GM18499 (cell line): ENCODE data around the gene TCEAL4.
"Not testable (repeated sequence)": the region's sequence is repeated elsewhere in the genome, so short reads cannot be mapped to it uniquely, and the experiment has no call there.

Source experiments
- ATAC-seq: cut with Tn5 transposase; IDR thresholded peaks from one replicate; pipeline ENCODE4 v1.9.1; 2021; ENCODE audit warnings: moderate number of reproducible peaks; ENCODE audit not compliant: insufficient read depth, unreplicated experiment

The TCEAL4 gene

DNA sequence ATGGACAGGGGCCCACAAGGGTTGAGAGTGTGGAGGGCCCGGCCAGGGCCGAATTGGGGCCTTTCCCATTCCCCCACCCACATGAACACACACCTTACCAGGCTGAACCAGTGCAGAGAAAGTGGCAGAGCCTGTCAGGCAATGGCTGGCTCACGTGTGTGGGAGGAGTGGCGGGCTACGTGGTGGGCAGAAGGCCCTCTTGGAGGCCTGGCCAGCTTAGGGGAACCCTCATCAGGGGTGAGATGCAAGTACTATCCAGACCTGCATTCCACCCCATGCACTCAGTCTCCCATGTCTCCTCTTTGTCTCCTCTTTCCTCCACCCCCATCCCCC lies 965 bp downstream of the TCEAL4 start:
- ATAC-seq, result no peak

DNA sequence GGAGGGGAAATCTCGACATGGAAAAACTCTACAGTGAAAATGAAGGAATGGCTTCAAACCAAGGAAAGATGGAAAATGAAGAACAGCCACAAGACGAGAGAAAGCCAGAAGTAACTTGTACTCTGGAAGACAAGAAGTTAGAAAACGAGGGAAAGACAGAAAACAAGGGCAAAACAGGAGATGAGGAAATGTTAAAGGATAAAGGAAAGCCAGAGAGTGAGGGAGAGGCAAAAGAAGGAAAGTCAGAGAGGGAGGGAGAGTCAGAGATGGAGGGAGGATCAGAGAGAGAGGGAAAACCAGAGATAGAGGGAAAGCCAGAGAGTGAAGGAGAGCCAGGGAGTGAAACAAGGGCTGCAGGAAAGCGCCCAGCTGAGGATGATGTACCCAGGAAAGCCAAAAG lies 1.3 kb downstream of the TCEAL4 start:
- ATAC-seq, result no peak

DNA sequence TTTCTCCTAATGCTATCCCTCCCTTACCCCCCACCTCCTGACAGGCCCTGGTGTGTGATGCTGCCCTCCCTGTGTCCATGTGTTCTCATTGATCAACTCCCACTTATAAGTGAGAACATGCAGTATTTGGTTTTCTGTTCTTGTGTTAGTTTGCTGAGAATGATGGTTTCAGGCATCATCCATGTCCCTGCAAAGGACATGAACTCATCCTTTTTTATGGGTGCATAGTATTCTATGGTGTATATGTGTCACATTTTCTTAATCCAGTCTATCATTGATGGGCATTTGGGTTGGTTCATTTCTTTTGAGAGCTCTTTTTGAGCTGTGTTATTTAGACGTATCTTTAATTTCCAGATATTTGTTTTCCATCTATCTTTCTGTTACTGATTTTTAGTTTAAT lies 7.0 kb downstream of the TCEAL4 start:
- ATAC-seq, result not testable (repeated sequence)

DNA sequence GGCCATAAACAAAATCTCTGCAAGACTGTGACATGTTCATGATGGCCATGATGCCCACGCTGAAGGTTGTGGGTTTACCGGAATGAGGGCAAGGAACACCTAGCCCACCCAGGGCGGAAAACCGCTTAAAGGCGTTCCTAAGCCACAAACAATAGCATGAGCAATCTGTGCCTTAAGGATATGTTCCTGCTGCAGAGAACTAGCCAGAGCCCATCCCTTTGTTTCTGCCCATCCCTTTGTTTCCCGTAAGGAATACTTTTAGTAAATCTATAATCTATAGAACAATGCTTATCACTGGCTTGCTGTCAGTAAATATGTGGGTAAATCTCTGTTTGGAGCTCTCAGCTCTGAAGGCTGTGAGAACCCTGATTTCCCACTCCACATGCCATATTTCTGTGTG lies 9.9 kb downstream of the TCEAL4 start:
- not testable (repeated sequence) for ATAC-seq

DNA sequence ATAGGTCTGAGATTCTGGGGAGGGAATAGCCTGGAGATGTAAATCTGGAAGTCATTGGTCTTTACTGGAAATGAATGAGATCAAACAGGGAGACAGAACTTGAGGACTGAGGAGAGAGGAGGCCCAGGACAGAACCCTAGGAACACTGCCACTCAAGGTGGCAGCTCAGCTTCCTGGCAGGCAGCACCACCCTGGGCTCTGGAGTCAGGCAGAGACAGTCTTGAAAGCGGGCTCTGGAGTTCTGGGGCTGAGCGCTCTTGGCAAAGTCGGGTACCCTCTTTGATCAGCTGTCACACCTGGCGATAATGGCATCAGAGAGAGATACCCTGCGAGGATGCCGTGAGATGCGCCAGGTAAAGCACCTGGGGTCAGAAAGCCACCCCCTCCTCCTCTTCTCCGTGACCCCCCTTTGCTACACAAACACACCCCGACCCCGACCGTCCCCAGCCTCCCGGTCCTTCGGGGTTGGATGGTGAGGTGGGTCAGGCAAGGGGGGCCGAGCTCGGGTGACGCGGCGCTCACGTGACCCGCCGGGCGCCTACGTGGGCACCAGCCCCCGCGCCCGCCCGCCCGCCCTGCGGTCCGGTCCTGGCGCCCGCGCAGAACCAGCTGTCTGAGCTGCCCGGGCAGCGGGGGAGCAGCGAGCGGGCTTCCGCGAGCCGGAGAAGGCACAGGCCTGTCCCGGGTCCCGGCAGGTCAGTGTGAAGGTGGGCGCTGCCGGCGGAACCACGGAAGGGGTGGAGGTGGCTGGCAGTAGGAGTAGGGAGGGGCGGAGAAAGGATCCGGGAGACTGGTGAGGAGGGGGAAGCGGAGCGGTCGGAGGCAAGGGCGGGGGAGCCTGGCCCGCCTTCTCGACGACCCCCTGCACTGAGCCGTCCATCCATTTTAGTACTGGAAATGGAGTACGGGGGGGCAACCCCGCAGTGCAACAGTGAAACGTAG lies 22.3 kb downstream of the TCEAL4 start, which contains the start of gene TCEAL3:
TSS of gene TCEAL3 (plus strand) at position 600 of the 942 bp plus-strand sequence. CDS start 1,102 bp downstream, outside the sequence.
- ATAC-seq, result no peak

DNA sequence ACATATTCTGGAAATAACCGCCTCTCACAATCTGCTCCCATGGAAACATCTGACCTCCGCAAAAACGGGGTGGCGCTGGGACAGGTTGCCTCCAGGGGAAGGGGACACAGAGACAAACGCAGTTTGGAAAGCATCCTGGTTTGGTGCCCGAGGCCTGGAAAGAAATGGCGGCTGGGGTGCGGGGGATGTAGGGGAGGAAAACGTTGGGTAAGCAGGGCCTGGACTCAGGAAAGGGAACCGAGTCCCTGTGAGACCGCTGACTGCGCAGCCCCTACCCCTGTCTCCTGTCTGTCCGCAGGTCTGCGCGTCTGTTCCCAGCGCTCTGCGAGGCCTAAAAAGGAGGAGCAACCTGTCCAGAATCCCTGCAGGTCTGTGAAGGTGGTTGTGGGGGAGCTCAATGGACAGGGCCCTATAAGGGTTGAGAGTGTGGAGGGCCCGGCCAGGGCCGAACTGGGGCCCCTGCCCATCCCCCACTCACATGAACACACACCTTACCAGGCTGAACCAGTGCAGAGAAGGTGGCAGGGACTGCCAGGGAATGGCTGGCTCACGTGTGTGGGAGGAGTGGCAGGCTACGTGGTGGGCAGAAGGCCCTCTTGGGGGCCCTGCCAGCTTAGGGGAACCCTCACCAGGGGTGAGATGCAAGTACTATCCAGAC lies 23.1 kb downstream of the TCEAL4 start:
- ATAC-seq, result no peak

DNA sequence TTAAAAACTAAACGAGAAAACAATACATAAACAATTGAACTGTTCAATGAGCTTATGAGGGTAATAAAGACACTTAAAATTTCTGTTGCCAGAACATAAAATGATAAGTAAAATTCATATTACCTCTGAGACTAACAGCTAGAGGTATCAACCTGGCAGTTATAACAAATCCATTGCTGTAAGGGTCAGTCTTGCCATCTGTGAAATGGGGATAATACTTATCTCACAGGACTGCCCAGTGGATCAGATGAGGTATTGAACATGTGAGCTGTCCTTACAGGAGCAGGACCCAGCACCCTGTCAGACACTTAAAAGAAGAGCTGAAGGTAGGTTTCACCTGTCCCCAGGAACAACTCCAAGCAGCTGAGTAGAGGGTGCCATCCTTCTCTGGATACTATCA lies 25.0 kb downstream of the TCEAL4 start:
- no peak for ATAC-seq

DNA sequence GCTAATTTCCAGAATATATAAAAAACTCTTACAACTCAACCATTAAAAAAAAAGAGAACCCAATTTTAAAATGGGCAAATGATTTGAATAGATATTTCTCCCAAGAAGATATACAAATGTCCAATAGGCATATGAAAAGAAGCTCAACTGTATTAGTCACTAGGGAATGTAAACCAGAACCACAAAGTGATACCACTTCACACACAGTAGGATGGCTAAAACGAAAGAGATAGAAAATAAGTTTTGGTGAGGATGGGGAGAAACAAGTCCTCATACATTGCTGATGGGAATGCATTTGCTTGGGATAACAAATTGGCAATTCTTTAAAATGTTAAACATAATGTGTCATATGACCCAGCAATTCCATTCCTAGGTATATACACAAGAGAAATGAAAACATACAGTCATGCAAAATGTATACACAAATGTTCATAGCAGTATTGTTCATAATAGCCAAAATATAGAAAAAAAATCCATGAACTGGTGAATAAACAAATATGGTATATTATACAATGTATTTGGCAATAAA lies 28.1 kb downstream of the TCEAL4 start:
- no peak for ATAC-seq

DNA sequence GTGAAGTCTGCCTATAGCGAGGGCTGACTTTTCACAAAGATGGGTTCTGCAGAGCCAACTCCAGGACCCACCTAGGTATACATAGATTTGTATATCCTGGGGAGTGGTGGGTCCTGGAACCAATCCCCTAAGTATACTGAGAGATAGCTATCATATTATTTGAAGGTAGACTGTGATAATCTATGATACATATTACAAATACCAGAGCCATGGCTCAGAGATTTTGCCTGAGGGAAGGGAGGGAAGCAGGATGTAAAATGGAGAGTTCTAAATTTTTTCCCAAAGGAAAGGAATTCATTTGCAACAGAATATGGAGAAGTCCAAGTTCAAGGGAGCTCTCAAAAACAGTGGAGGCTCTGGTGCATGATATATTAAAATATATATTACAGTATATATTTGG lies 29.7 kb downstream of the TCEAL4 start:
- no peak for ATAC-seq

DNA sequence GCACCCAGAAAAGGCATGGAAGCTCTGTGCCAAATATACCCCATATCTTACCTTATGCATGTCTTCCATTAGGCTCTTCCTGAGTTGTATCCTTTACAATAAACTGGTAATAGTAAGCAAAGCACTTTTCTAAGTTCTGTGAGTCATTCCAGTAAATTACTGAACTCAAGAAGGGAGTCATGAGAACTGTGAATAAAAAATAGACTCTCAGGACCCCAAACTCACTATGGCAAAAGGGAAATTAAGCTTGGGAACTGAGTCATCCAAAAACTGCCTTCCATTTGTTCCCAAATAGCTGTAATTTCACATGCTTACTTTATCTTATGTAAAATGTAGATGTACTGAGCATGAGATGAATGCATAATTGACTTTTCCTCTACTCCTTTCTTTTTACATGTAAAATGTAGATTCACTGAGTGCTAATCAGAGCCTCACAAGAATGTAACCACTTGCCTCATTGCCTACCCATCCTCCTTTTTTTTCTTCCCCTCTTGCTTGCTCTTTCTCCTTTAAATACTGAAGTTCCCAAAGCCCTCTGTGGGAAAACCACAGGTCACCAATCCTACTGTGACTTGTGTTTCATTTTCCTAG lies 30.6 kb downstream of the TCEAL4 start:
- no peak for ATAC-seq

DNA sequence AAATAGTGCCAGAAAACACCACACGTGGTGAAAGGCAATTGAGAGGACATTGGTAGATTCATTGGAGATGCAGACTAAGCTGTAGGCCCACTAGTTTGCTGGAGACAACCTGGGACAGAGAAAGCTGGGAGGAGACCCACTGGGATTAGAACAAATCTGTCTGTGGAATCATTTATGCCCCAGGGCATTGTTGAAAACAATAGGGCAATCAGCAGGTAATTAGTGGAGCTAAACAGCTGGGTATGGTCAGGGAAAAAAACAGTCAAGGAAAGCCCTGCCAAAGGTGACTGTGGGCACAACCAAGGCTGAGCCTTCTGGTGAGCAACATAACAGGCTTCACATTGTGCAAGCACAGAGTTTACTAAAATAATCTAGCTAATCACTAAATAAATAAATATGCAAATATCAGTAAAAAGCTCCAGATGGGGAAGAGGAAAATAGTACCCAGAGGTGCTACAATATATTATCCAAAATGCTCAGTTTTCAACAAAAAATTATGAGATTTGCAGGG lies 31.4 kb downstream of the TCEAL4 start:
- no peak for ATAC-seq

DNA sequence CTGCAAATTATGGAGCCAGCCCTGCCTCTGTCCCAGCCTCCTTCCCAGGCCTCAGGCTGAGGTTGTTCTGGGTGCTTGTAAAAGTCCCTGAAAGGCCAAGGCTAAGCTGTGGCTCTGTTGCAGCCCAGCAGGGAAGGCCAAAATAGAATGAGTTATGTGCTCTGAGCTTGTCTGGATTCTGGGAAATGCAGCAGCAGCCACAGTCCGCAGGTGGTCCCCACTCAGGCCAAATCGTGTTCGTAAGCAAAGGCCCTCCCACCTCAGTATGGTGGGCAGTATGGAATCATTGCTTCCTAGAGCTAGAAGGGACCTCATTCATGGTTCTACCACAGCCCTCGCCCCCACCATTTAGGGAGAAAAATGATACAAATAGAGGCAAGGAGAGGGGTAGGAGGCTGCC lies 38.8 kb downstream of the TCEAL4 start:
- no peak for ATAC-seq

DNA sequence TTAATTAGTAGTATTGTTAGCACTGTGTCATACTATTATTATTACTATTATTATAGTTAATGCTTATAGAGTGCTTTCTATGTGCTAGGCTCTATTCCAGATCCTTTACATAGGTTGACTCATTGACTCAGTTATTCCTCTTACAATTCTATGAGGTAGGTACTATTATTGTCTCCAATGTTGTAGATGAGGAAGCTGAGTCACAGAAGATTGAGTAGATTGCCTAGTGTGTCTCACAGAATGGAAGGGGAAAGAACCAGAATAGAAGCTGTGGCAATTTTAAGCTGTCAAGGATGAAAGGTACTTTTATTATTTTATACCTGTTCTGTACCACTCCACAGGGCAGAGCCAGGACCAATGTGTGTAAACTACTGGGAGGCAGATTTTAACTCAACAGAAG lies 41.5 kb downstream of the TCEAL4 start:
- no peak for ATAC-seq

DNA sequence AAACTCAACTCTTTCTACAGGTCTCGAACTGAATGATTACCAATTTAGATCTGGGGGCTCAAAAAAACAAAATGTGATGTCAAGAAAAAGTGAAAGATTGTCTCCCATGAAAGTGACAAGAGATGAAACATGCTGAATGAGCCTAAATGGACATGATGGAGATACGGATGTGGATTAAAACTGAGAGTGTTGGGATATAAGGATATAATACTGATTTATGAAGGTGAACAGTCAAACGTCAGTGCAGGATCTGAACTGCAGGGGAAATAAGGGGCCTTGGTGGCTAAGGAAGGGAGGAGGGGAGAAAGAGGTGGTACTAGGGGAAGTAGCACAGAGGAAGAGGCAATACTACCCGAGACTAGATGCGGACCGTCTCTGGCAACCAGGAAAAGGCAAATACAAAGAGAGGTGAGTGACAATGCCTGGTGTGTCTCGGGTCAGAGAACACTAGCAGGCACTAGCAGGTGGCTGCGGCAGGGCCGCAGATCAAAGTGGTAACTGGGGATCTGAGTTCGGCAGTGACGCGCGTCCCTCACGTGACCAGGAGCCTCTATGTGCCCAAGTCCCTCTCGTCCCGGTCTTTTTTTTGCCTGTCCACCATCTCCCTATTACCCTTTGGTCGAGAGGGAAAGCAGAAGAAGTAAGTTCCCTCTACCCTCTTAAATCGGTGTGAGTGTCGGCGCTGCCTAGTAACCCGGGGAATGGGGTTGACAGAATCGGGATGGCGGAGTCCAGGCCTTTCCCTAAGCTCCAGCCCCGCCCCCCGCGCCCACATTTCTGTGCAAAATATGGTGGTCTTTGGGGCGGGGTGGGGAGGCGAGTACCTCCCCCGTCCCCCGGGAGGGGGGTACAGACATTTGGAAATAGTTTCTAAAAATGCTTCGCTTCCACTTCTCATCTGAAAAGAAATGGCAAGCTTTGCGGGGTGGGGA lies 43.3 kb downstream of the TCEAL4 start, which contains the start of gene TCEAL1:
TSS of gene TCEAL1 (plus strand) at position 590 of the 932 bp plus-strand sequence. CDS start 942 bp downstream, outside the sequence.
- no peak for ATAC-seq

DNA sequence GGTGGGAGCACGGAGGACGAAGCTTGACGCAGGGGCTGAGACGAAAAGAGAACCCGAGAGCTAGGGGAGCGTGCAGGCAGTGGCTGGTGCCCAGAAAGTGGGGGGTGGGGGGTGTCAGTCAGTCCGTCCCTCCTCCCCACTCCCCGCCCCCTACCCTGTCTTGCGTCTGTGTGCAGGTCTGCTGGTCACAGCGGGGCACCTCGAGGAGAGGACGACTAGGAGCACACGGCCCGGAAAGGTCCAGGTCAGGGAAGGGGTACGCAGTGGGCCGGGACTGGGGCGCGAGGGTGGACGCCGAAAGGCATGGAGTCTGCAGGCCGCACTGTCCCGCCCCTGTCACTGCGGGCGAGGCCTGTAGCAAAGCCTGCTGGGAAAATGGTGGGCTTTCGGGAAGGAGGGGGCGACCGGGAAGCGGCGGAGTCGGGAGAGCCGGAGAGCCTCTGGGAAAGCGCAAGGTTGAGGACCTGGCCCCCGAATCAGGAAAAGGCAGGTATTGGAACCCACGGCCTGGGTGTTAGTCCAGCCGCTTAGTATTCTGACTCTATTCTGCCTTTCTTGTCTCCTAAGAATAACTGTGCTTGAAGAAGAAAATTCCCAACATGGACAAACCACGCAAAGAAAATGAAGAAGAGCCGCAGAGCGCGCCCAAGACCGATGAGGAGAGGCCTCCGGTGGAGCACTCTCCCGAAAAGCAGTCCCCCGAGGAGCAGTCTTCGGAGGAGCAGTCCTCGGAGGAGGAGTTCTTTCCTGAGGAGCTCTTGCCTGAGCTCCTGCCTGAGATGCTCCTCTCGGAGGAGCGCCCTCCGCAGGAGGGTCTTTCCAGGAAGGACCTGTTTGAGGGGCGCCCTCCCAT lies 44.2 kb downstream of the TCEAL4 start:
- ATAC-seq, result no peak

DNA sequence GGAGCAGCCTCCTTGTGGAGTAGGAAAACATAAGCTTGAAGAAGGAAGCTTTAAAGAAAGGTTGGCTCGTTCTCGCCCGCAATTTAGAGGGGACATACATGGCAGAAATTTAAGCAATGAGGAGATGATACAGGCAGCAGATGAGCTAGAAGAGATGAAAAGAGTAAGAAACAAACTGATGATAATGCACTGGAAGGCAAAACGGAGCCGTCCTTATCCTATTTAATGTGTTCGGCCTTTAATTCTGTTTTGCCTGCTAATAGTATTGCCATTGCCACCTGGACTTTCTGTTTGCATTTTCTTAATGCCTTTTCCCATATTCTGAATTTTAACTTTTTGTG lies 44.8 kb downstream of the TCEAL4 start:
- ATAC-seq, result no peak

DNA sequence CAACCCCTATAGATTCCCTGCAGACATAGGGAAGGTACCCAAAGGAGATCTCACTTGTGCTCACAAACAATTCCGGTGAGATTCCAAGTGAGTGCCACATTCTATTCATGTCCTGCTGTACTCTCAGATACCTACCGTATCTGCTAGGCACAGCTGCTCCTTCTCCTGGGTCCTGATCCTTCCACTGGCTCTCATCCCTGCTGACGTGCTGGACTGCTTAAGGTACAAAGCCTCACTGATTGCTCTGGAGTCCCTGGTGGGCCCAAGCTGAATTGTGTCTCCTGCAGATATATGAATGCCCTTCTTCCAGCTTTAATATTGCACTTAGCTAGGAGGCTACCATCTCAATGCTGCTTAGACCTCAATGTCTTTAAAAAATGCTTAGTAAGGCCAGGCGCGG lies 45.8 kb downstream of the TCEAL4 start:
- ATAC-seq, result no peak

DNA sequence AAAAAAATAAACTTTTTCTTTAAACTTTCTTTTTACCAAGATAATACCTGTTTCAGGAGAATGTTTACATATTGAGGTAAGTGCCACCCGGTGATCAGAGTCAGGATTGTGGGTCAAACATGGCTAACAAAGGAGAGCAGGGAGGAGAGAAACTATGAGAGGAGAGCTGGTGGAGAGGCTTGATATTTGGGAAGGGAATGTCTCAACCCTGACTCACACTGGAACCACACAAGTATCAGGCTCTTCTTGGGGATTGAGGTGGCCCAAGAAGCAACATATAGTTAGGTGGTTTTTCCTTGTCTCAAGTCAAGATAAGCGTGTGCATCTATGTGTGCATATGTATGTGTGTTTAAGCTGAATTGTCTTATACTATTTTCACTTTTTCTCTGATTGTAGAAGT lies 50.1 kb downstream of the TCEAL4 start:
- ATAC-seq, result no peak
